HG02623 (cell line): ENCODE data around the gene TMEM94.
"Not testable (repeated sequence)": the region's sequence is repeated elsewhere in the genome, so short reads cannot be mapped to it uniquely, and the experiment has no call there.

ENCODE experiments used
- ATAC-seq: cut with Tn5 transposase; IDR thresholded peaks from one replicate; pipeline ENCODE4 v1.9.1; 2021; ENCODE audit warnings: moderate library complexity; ENCODE audit not compliant: unreplicated experiment

TMEM94 gene

DNA sequence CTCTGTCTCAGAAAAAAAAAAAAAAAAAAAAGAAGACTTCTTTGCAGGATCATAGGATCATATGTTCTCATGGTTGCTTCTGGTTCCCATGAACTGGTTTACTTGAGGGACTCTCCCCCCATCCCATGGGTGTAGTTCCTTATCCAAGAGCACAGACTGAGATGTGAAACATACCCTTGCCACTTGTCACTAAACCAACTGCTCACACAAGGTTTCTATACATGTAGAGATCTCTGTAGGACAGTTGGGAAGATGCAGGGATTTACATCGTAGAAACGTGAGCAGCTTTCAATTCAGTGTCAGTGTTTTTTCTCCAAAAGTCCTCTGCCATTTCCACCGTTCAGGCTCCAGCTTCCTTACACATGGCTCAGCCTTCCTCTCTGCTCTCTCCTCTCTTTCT, 11.1 kb upstream of the TMEM94 start:
- ATAC-seq: no peak

DNA sequence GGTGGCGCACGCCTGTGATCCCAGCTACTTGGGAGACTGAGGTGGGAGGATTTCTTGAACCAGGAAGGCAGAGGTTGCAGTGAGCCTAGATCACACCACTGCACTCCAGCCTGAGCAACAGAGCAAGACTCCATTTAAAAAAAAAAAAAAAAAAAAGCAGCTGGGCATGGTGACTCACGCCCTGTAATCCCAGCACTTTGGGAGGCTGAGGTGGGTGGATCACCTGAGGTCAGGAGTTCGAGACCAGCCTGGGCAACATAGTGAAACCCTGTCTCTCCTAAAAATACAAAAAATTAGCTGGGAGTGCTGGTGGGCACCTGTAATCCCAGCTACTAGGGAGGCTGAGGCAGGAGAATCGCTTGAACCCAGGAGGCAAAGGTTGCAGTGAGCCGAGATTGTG, 10.5 kb upstream of the TMEM94 start:
- ATAC-seq: not testable (repeated sequence)

DNA sequence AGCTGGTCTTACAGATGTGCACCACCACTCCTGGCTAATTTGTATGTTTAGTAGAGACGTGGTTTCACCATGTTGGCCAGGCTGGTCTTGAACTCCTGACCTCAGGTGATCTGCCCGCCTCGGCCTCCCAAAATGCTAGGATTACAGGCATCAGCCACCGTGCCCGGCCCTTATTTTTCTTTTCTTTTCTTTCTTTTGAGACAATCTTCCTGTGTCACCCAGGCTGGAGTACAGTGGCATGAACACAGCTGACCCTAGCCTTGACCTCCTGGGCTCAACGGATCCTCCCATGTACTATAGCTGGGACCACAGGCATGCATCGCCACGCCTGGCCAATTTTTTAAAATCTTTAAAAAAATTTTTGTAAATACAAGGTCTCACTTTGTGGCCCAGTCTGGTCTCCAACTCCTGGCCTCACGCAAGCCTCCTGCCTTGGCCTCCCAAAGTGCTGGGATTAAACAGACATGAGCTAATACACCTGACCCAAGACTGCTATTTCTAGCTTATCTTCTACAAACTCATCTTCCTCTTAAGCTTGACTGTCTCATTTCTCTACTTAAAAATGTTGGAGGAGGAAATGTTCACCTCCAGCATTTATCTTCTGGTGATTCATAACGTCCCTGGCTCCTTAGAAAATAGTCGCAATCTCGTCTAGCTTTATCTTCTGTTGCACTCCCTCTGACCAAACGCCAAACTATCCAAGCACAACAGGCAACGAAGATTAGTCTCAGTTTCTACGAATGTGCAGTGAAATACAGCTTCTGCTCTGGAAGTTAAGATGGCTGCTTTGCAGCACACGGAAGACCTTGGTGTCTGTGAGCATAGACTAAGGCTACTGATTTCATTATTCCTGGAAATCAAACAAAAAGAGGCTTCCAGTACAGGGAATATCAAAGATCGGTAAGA, 8.2 kb upstream of the TMEM94 start:
- no peak for ATAC-seq

DNA sequence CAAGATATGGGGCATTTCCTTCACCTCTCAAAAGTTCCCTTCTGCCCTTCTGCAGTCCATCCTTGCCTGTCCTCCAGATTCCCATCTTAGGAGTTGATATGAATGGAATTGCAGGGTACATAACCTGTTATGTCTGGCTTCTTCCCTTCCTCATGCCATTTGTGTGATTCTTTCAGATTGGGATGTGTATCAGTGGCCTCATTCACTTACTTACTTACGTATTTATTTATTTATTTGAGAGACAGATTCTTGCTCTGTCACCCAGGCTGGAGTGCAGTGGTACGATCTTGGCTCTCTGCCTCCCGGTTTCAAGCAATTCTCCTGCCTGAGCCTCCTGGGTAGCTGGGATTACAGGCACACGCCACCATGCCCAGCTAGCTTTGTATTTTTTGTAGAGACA, 6.2 kb upstream of the TMEM94 start:
- ATAC-seq: no peak

DNA sequence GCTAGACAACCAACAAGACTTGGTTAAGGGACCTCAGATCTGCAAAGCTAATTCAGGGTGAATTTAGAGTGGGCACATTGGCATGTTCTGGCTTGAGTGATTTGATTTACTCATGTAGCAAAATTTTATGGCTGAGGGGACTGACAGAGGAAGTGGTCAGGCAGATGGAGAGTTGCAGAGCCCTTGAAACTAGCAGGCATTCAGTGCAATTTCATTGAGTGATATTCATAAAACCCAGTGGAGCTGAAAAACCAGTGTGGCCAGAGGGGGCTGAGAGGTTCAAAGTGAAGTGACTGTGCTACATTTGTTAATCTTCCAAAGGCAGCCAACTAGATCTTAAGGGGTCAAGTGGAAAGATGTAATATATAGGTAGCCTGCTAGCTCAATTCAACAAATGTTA, 2.2 kb upstream of the TMEM94 start:
- ATAC-seq: no peak

GRCh38 chr17:75454672-75455071, 1.8 kb upstream of the TMEM94 start:
- not testable (repeated sequence) for ATAC-seq

- ATAC-seq: peak; percentile 7
Measured at GRCh38 chr17:75456039-75456416, 407 bp upstream of the TMEM94 start.

- ATAC-seq: no peak
Measured at GRCh38 chr17:75457047-75457654, 716 bp downstream of the TMEM94 start.

GRCh38 chr17:75459246-75459589, 2.8 kb downstream of the TMEM94 start:
- no peak for ATAC-seq

DNA sequence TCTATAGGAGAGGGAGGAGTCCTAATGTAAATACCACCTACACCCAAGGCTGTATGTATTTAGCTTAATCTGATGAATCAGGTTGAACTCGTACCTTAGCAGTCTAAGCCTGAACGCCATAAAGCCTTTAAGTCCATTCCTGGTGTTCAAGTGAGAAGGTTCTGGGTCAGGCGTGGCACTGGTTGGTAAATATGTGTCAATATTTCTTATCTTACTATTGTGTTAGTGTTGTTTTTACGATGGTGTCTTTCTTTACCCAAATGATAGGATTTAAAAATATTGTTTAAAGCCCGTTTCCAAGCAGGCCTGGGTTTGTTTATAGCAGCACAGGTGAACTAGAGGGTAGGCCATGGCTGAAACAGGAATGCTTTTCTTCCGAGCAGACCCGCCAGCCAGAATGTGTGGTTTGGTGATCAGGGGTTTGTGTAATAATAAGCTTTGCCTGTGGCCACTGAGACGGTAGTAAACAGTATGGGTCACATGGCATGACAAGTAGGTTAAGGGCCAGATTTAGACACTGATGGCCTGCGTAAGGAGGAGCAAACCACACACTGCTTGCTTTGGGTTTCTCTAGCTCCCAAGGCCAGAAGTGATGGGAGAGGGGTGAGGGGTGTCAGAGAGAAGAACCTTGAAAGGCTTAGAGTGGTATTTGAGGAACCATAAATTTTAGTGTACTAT, 3.3 kb downstream of the TMEM94 start:
- ATAC-seq: no peak

GRCh38 chr17:75460295-75460694, 3.9 kb downstream of the TMEM94 start:
- no peak for ATAC-seq

GRCh38 chr17:75463603-75464002, 7.2 kb downstream of the TMEM94 start:
- no peak for ATAC-seq

DNA sequence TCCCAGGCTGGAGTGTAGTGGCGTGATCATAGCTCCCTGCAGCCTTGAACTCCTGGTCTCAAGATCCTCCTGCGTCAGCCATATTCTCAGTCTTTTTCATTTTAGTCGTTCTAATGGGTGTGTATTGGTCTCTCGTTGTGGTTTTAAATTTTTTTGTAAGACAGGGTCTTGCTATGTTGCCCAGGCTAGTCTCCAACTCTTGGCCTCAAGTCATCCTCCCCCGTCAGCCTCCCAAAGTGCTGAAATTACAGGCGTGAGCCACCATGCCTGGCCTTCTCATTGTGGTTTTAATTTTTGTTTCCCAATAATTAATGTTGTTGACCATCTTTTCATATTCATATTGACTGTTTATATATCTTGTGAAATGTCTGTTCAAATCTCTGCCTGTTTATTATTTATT, 8.6 kb downstream of the TMEM94 start:
- no peak for ATAC-seq

GRCh38 chr17:75468291-75468754, 11.9 kb downstream of the TMEM94 start:
- ATAC-seq: no peak

GRCh38 chr17:75468779-75469373, 12.4 kb downstream of the TMEM94 start:
- no peak for ATAC-seq

- no peak for ATAC-seq
Measured at GRCh38 chr17:75471207-75471606, 14.8 kb downstream of the TMEM94 start.

DNA sequence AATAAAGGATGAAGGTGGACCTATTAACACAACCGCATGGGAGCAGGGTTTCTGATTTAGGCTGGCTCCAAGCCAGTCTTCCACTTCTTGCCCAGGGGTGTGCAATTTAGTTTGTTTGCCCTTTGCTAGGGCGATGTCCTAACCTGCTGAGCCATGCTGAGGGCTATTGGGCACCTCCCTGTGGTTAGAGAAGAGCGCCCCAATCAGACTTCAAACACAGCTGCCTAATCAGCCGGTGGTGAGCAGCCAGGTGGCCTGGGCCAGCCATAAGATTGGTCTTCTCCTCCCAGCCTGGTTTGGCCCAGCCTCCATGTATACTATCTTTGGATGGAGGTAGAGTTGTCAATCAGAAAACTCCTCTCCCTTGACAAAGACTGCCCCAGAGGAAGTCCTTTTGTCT, 15.7 kb downstream of the TMEM94 start:
- ATAC-seq: no peak

DNA sequence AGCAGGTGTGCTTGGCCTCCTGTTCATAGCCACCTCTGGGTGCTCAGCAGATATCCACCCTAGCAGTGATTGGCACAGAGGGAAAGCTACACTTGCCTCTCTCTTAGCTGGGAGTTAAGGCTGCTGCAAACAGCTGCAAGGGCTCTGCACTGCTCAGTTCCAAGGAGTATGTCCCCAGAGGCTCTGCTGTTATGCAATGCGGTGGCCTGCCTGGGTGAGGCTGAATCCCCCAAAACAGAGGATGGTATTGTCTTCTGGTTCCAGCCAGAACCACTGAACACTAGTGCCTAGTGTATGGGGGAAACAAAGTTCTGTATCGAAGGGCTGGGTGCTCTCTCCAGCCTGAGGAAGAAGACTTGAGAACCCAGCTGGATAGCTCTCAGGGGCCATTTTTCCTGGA, 16.8 kb downstream of the TMEM94 start:
- no peak for ATAC-seq

GRCh38 chr17:75474736-75475135, 18.3 kb downstream of the TMEM94 start:
- no peak for ATAC-seq

- ATAC-seq: no peak
Measured at GRCh38 chr17:75475144-75475835, 18.9 kb downstream of the TMEM94 start.

- no peak for ATAC-seq
Measured at GRCh38 chr17:75475851-75476250, 19.4 kb downstream of the TMEM94 start.
